Stimulated activated CD4-positive, alpha-beta T cell treated with anti-CD3 and anti-CD28 coated beads, Interleukin-12 subunit alpha, Interleukin-12 subunit beta, amount 100 ng/mL, for 4 hours (primary cell): ENCODE measurements around the gene SCUBE1.
"Not testable (repeated sequence)": the region's sequence is repeated elsewhere in the genome, so short reads cannot be mapped to it uniquely, and the experiment has no call there.

Experiments
- DNase-seq: peaks from one replicate; pipeline ENCODE4 v3.0.0-alpha.2; 2020

The SCUBE1 gene

DNA sequence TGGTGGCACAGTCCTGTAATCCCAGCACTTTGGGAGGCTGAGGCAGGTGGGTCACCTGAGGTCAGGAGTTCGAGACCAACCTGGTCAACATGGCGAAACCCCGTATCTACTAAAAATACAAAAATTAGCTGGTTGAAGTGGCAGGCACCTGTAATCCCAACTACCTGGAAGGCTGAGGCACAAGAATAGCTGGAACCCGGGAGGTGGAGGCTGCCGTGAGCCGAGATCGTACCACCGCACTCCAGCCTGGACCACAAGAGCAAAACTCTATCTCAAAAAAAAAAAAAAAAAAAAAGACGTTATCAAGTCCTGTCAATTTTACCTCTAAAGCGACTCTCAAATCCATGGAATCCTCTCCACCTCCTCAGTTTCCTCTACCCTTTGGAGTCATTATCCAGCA, 12.5 kb upstream of the SCUBE1 start:
- not testable (repeated sequence) for DNase-seq

- no peak for DNase-seq
Measured at GRCh38 chr22:43351966-43352345, 8.8 kb upstream of the SCUBE1 start.

- no peak for DNase-seq
Measured at GRCh38 chr22:43349636-43350035, 6.5 kb upstream of the SCUBE1 start.

DNA sequence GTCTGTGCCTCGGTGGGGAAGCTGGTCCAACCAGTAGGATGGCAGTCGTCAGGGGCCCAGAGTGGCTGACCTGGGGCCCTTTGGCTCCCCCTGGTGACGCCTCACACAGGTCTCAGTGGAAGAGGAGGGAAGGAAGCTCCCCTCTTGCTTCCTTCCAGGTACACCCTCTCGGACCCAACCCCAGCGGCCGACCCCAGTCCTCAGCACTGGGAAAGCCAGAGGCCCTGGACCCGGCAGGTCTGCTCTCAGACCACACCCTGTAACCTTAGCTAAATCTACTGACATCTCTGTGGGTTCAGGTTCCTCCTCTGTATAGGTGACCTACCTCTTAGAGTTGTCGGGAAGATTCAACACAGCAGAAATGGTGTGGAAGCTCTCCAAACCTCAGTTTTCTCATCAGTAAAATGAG, 3.4 kb upstream of the SCUBE1 start:
- peak; percentile 66 for DNase-seq

DNA sequence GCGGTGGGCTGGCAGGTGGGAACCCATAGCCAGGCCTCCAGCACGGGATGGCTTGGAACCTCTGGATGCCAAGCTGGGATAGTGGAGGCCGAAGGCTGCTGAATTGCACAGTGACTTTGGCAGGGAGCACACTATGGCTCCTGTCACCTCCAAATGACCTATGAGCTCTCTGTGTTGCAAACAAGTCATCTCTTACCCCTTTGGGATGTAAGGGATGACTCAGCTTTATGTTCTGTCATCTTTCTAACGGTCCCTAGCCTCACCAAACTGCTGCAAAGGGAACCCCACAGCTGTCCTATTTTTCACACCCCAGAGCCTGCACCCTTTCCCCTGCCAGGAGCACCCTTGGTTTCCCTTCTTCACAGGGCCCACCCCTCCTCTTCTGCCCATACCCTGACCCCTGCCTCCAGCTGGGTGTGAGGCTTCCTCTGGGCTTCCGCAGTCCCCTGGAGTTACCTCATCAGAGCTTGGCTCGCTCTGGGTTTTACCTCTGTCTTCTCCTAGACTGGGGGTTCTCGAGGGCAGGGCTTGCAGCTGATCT, 2.7 kb upstream of the SCUBE1 start:
- no peak for DNase-seq

DNA sequence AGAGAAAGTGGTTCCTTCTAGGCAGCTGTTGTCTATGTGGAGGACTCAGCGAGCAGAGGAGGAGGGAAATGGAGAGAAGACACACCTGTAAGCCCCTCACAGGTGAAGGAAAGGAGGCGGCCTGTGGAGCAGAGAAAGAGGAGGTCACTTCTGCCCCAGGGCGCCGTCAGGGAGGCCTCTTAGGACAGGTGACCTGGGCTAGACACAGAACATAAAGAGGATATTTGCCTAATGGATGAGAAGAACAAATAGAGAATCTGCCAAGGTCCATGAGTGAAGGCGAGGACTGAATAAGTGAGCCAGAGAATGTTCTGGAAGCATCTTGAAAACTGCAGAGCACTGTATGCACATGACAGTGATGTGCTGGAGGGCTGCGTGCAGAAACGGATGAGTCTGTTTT, 2.2 kb upstream of the SCUBE1 start:
- no peak for DNase-seq

GRCh38 chr22:43344520-43344787, 1.3 kb upstream of the SCUBE1 start:
- DNase-seq, result no peak

- DNase-seq, result no peak
Measured at GRCh38 chr22:43343670-43344519, 723 bp upstream of the SCUBE1 start.

DNA sequence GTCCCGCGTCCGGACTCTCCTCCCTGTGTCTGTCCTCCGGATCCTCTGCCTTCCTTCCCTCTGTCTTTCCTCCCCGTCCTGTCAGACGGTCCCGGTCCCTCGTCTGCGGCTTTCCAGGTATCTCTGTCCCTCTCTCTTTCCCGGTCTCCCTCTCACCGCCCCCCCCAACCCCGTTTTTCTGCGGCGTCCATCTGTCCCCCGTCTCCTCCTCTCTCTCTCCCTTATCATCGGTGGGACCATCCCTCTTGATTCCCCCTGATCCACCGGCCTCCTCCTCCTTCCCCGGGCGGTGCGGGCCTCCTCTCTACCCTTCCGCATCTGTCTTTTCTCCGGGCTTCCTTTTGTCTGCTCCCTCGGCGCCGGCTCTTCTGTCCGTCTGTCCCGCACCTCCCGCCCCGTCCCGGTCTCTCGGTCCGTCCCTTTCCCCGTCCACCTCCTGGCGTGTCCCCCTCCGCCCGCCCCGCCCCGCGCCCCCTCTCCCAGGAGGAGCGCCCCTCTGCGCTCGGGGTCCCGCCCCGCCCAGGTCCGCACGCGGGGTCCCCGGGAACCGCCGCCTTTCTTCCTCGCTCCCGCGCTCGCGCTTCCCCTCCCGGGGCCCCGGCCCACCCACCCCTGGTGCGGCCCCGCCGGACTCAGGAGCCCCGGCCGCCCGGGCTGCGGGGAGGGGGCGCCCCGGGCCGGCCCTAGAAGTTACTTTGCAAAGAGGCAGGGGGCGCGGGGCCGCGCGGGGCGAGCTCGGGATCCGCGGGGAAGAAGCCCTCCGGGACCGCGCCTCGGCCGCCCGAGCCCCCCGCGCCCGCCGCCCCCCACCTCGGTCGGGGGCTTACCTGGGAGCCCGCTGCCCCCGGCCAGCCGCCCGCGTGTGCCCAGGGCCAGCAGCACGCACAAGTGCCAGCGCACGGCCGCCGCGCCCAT, 568 bp downstream of the SCUBE1 start:
- no peak for DNase-seq

- no peak for DNase-seq
Measured at GRCh38 chr22:43341565-43341964, 1.6 kb downstream of the SCUBE1 start.

- DNase-seq, result no peak
Measured at GRCh38 chr22:43338766-43339345, 4.3 kb downstream of the SCUBE1 start.

GRCh38 chr22:43337946-43338345, 5.2 kb downstream of the SCUBE1 start:
- no peak for DNase-seq

- DNase-seq, result no peak
Measured at GRCh38 chr22:43337385-43337784, 5.8 kb downstream of the SCUBE1 start.

DNA sequence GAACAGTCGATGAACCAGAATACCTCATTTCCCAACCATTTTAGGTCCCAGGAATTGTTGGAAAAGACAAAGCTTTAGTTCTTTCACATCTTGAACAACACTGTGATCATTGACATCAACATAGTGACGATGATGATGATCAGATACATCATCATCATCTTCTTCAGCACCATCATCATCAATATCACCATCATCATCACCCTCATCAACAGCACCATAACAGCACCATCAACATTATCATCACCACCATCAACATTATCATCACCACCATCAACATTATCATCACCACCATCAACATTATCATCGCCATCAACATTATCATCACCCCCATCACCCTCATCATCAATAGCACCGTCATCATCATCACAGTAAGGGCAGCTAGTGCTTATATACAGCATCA, 8.8 kb downstream of the SCUBE1 start:
- DNase-seq, result no peak

- DNase-seq, result no peak
Measured at GRCh38 chr22:43333978-43334377, 9.2 kb downstream of the SCUBE1 start.

- DNase-seq, result no peak
Measured at GRCh38 chr22:43333156-43333555, 10.0 kb downstream of the SCUBE1 start.

DNA sequence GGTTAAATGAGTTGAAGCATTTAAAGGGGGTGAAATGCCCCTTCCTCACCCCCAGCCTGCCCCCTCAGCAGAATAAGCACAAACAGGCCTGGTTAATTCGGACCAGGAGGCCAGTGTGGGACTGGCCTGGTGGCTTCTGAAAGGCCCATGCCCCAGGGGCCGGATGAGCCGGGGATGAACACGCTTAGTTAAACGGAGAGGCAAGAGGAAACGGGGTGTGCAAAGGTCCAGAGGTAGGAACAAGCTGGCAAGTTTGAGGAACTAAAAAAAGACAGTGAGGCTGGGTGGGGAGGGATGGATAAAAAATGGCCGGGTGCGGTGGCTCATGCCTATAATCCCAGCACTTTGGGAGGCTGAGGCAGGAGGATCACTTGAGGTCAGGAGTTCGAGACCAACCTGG, 11.5 kb downstream of the SCUBE1 start:
- no peak for DNase-seq

- no peak for DNase-seq
Measured at GRCh38 chr22:43331069-43331451, 12.1 kb downstream of the SCUBE1 start.

- DNase-seq, result no peak
Measured at GRCh38 chr22:43330178-43331068, 12.7 kb downstream of the SCUBE1 start.

- DNase-seq, result no peak
Measured at GRCh38 chr22:43329061-43329460, 14.1 kb downstream of the SCUBE1 start.

GRCh38 chr22:43327157-43327438, 16.1 kb downstream of the SCUBE1 start:
- no peak for DNase-seq

DNA sequence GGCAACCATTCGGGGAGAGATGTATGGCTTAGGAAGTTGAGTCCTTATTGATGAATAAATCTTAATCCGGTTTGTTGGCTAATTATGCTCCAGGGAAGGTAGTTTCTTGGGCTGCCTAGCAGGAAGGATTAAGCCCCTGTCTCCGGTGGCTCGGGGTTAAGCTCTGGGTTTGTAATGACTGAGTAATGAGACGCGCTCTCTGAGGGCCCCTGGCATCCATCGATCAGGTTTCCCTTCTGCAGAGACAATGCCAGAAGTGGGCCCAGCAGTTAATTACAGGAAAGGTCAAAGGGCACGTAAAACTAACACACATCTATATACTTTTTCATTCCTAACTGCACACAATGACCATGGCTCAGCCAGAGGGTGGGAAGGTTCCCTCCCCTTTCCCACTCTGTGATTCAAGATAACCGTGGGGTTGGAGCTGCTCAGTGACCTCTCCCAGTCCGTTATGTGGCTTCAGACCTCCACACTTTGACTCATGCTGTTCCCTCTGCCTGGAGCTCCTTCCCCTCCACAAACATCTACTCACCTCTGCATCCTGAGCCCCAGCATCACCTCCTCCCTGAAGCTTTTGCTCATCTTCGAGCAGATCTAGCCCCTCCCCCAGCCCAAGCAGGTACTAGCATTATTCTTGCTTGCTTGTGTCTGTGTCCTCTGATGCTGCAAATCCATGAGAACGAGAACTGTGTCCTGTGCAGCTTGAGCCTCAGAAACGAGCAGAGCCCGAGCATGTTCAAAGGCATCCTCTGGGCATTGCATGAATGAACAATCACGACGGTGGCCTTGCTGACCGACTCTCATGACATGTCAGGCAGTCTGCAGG, 16.6 kb downstream of the SCUBE1 start:
- no peak for DNase-seq
